Effector memory CD4-positive, alpha-beta T cell (primary cell): ENCODE data around the gene PDLIM7.
A peak's percentile ranks its signal among the peaks of the same experiment; 100 is the strongest.

Source experiments
- DNase-seq, 3 donors: peaks; one replicate each; pipeline ENCODE4 v3.0.0-alpha.2; 2020
- H3K27ac ChIP-seq: 2 replicates; pipeline ENCODE4 v1.7.0; 2013; ENCODE audit warnings: mild to moderate bottlenecking, low read length, moderate library complexity; ENCODE audit not compliant: insufficient read depth, poor library complexity, severe bottlenecking
- H3K27me3 ChIP-seq: replicated peaks from 2 replicates; pipeline ENCODE4 v1.7.0; 2013; ENCODE audit warnings: mild to moderate bottlenecking, low read length; ENCODE audit not compliant: insufficient read depth, control insufficient read depth, poor library complexity, severe bottlenecking
- H3K36me3 ChIP-seq: 2 replicates; pipeline ENCODE4 v1.7.0; 2013; ENCODE audit warnings: mild to moderate bottlenecking, low read length, moderate library complexity; ENCODE audit not compliant: control insufficient read depth, insufficient read depth
- H3K4me1 ChIP-seq: 2 replicates; pipeline ENCODE4 v1.7.0; 2013; ENCODE audit warnings: low read length, mild to moderate bottlenecking; ENCODE audit not compliant: control insufficient read depth, insufficient read depth, poor library complexity, severe bottlenecking
- H3K4me3 ChIP-seq: 2 replicates; pipeline ENCODE4 v1.7.0; 2013; ENCODE audit warnings: low read length, low read depth, mild to moderate bottlenecking; ENCODE audit not compliant: insufficient read depth, poor library complexity, severe bottlenecking
- H3K9me3 ChIP-seq: 2 replicates; pipeline ENCODE4 v1.7.0; 2013; ENCODE audit warnings: mild to moderate bottlenecking, low read length, moderate library complexity; ENCODE audit not compliant: control insufficient read depth

PDLIM7 gene

GRCh38 chr5:177456976-177457851, 40.2 kb downstream of the PDLIM7 start:
- H3K9me3 ChIP-seq = no peaks in the 10 kb centered on the region
- no peaks in the 10 kb centered on the region for H3K36me3 ChIP-seq
- H3K4me3 ChIP-seq = no peak overlapping the region
- H3K27ac ChIP-seq = no peak overlapping the region
- H3K27me3 ChIP-seq = no peaks in the 10 kb centered on the region
- DNase-seq = peak; percentile 33 to 54 (median 48)
- H3K4me1 ChIP-seq = peaks cover 22% of the 10 kb centered on the region

- Histone ChIP-seq H3K27ac (no peak overlapping the region), H3K4me1 (peaks cover 20% of the 10 kb centered on the region), H3K4me3 (no peak overlapping the region), H3K9me3 (no peaks in the 10 kb centered on the region), H3K27me3 (no peaks in the 10 kb centered on the region), H3K36me3 (no peaks in the 10 kb centered on the region)
- no peak for DNase-seq
Observed at GRCh38 chr5:177456591-177456964, 40.8 kb downstream of the PDLIM7 start.

GRCh38 chr5:177455661-177456590, 41.5 kb downstream of the PDLIM7 start:
- no peaks in the 10 kb centered on the region for H3K36me3 ChIP-seq
- H3K27ac ChIP-seq = peak overlapping the region; percentile 93
- DNase-seq = peak; percentile 87 to 93 (median 92)
- H3K27me3 ChIP-seq = no peaks in the 10 kb centered on the region
- H3K4me1 ChIP-seq = peaks cover 20% of the 10 kb centered on the region
- H3K9me3 ChIP-seq = no peaks in the 10 kb centered on the region
- H3K4me3 ChIP-seq = peak overlapping the region; percentile 68

- Histone ChIP-seq H3K9me3 (no peaks in the 10 kb centered on the region), H3K4me3 (peak overlapping the region; percentile 68), H3K27ac (peak overlapping the region; percentile 93), H3K4me1 (peaks cover 20% of the 10 kb centered on the region), H3K36me3 (no peaks in the 10 kb centered on the region), H3K27me3 (no peaks in the 10 kb centered on the region)
- peak; percentile 87 to 88 (median 88) for DNase-seq
Observed at GRCh38 chr5:177455036-177455660, 42.3 kb downstream of the PDLIM7 start.

- Histone ChIP-seq H3K27ac (peak overlapping the region; percentile 93), H3K9me3 (no peaks in the 10 kb centered on the region), H3K27me3 (no peaks in the 10 kb centered on the region), H3K36me3 (no peaks in the 10 kb centered on the region), H3K4me1 (peaks cover 20% of the 10 kb centered on the region), H3K4me3 (peak overlapping the region; percentile 68)
- DNase-seq = peak; percentile 94 to 98 (median 94)
Observed at GRCh38 chr5:177454397-177455035, 42.9 kb downstream of the PDLIM7 start.

- peak overlapping the region; percentile 93 for H3K27ac ChIP-seq
- no peaks in the 10 kb centered on the region for H3K36me3 ChIP-seq
- no peaks in the 10 kb centered on the region for H3K27me3 ChIP-seq
- peaks cover 20% of the 10 kb centered on the region for H3K4me1 ChIP-seq
- no peak for DNase-seq
- no peaks in the 10 kb centered on the region for H3K9me3 ChIP-seq
- peak overlapping the region; percentile 44 for H3K4me3 ChIP-seq
Observed at GRCh38 chr5:177453852-177454396, 43.5 kb downstream of the PDLIM7 start.

- Histone ChIP-seq H3K27ac (no peak overlapping the region), H3K27me3 (no peaks in the 10 kb centered on the region), H3K4me1 (peaks cover 28% of the 10 kb centered on the region), H3K4me3 (no peak overlapping the region), H3K36me3 (no peaks in the 10 kb centered on the region), H3K9me3 (no peaks in the 10 kb centered on the region)
- DNase-seq = no peak
Observed at GRCh38 chr5:177452688-177453638, 44.4 kb downstream of the PDLIM7 start.

GRCh38 chr5:177450667-177451424, 46.6 kb downstream of the PDLIM7 start:
- peaks cover 35% of the 10 kb centered on the region for H3K4me1 ChIP-seq
- no peak for DNase-seq
- no peak overlapping the region for H3K27ac ChIP-seq
- no peaks in the 10 kb centered on the region for H3K36me3 ChIP-seq
- no peak overlapping the region for H3K4me3 ChIP-seq
- no peaks in the 10 kb centered on the region for H3K9me3 ChIP-seq
- no peaks in the 10 kb centered on the region for H3K27me3 ChIP-seq
